ENCODE measurements around the gene ACTR2.

GRCh38 chr2:65261676-65262075, 34.0 kb downstream of the ACTR2 start:
- TF ChIP-seq, protein P1, sequence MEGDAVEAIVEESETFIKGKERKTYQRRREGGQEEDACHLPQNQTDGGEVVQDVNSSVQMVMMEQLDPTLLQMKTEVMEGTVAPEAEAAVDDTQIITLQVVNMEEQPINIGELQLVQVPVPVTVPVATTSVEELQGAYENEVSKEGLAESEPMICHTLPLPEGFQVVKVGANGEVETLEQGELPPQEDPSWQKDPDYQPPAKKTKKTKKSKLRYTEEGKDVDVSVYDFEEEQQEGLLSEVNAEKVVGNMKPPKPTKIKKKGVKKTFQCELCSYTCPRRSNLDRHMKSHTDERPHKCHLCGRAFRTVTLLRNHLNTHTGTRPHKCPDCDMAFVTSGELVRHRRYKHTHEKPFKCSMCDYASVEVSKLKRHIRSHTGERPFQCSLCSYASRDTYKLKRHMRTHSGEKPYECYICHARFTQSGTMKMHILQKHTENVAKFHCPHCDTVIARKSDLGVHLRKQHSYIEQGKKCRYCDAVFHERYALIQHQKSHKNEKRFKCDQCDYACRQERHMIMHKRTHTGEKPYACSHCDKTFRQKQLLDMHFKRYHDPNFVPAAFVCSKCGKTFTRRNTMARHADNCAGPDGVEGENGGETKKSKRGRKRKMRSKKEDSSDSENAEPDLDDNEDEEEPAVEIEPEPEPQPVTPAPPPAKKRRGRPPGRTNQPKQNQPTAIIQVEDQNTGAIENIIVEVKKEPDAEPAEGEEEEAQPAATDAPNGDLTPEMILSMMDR (IDR thresholded peaks at IDR 0.05), result no peak
- TF ChIP-seq POLR2A (IDR thresholded peaks at IDR 0.05) (no peak), EP300 (IDR thresholded peaks at IDR 0.05) (no peak)
